Mesothelial cell of epicardium (in vitro differentiated cells): ENCODE results near the gene TYMP. TPM values are rescaled to one million over a fixed set of nuclear protein-coding genes. Genes with fewer than 3 reads are reported as not detected.

Source experiments
- DNase-seq, 2 experiments: peaks; one replicate each; pipeline ENCODE4 v3.0.0; 2021; ENCODE audit warnings: low spot score in 2 of 2; ENCODE audit not compliant: unreplicated experiment in 2 of 2
- H3K27ac Mint-ChIP-seq: 2 replicates; pipeline ENCODE4 v1.8.0; 2021; ENCODE audit warnings: mixed read lengths
- H3K27me3 Mint-ChIP-seq: 2 replicates; pipeline ENCODE4 v1.8.0; 2021; ENCODE audit warnings: low read depth, mixed read lengths
- H3K36me3 Mint-ChIP-seq: 2 replicates; pipeline ENCODE4 v1.8.0; 2021; ENCODE audit warnings: mixed read lengths
- H3K4me1 Mint-ChIP-seq: 2 replicates; pipeline ENCODE4 v1.8.0; 2021; ENCODE audit warnings: mixed read lengths
- H3K4me3 Mint-ChIP-seq: 2 replicates; pipeline ENCODE4 v1.8.0; 2021; ENCODE audit warnings: mild to moderate bottlenecking, moderate library complexity, mixed read lengths
- H3K9me3 Mint-ChIP-seq: 2 replicates; pipeline ENCODE4 v1.8.0; 2021; ENCODE audit warnings: mixed read lengths
- total RNA-seq: library from RNA; stranded (reverse); gene quantifications from 3 replicates; pipeline ENCODE4 v1.2.1, GENCODE V29; 2021
- TF ChIP-seq, protein P1 (sequence below): fragments of 200-600 bp; sonication (generic); IDR thresholded peaks from one replicate; pipeline ENCODE4 v1.5.0; 2021; ENCODE audit warnings: antibody characterized with exemption; ENCODE audit not compliant: unreplicated experiment

TYMP gene
- total RNA-seq, 1 donor from 2014 or later = 9.3 TPM

GRCh38 chr22:50528682-50529415 is 963 bp downstream of the TYMP start:
- no peaks in the 10 kb centered on the region for H3K36me3 Mint-ChIP-seq
- H3K27me3 Mint-ChIP-seq = peaks cover 38% of the 10 kb centered on the region
- no peak for DNase-seq

DNA sequence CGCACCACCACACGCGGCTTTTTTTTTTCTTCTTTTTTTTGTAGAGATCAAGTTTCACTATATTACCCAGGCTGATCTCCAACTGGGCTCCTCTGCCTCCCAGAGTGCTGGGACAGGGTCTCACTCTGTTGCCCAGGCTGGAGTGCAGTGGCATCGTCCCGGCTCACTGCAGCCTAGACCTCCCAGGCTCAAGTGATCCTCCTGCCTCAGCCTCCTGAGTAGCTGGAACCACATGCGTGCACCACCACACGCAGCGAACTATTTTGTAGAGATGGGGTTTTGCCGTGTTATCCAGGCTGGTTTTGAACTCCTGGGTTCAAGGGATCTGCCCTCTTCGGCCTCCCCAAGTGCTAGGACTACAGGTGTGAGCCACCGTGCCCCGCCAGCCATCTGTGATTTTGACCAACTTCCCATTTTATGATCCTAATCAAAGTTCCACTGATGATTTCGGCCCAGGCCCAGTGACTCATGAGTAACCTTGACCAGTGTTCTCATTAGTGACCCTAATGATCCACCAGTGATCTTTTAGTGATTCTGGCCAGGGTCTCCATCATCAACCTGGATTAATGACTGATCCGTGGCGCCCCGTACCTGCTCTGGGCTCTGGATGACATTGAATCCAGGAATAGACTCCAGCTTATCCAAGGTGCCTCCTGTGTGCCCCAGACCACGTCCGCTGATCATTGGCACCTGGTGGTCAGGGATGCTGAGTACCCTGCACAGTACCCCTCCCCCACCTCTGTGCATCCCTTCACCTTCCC is 1.7 kb downstream of the TYMP start:
- Mint-ChIP-seq H3K9me3 (no peaks in the 10 kb centered on the region), H3K27me3 (peaks cover 35% of the 10 kb centered on the region), H3K4me1 (peaks cover 23% of the 10 kb centered on the region), H3K27ac (no peak overlapping the region), H3K4me3 (peak overlapping the region; percentile 62), H3K36me3 (no peaks in the 10 kb centered on the region)
- TF ChIP-seq, protein P1, sequence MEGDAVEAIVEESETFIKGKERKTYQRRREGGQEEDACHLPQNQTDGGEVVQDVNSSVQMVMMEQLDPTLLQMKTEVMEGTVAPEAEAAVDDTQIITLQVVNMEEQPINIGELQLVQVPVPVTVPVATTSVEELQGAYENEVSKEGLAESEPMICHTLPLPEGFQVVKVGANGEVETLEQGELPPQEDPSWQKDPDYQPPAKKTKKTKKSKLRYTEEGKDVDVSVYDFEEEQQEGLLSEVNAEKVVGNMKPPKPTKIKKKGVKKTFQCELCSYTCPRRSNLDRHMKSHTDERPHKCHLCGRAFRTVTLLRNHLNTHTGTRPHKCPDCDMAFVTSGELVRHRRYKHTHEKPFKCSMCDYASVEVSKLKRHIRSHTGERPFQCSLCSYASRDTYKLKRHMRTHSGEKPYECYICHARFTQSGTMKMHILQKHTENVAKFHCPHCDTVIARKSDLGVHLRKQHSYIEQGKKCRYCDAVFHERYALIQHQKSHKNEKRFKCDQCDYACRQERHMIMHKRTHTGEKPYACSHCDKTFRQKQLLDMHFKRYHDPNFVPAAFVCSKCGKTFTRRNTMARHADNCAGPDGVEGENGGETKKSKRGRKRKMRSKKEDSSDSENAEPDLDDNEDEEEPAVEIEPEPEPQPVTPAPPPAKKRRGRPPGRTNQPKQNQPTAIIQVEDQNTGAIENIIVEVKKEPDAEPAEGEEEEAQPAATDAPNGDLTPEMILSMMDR = no peak
- no peak for DNase-seq

More at GRCh38 chr22:50528682-50529415, 963 bp downstream of the TYMP start:
- peak overlapping the region; percentile 62 for H3K4me3 Mint-ChIP-seq
- TF ChIP-seq, protein P1 = no peak
- H3K9me3 Mint-ChIP-seq = no peaks in the 10 kb centered on the region
- no peak overlapping the region for H3K27ac Mint-ChIP-seq
- peaks cover 30% of the 10 kb centered on the region for H3K4me1 Mint-ChIP-seq

DNA sequence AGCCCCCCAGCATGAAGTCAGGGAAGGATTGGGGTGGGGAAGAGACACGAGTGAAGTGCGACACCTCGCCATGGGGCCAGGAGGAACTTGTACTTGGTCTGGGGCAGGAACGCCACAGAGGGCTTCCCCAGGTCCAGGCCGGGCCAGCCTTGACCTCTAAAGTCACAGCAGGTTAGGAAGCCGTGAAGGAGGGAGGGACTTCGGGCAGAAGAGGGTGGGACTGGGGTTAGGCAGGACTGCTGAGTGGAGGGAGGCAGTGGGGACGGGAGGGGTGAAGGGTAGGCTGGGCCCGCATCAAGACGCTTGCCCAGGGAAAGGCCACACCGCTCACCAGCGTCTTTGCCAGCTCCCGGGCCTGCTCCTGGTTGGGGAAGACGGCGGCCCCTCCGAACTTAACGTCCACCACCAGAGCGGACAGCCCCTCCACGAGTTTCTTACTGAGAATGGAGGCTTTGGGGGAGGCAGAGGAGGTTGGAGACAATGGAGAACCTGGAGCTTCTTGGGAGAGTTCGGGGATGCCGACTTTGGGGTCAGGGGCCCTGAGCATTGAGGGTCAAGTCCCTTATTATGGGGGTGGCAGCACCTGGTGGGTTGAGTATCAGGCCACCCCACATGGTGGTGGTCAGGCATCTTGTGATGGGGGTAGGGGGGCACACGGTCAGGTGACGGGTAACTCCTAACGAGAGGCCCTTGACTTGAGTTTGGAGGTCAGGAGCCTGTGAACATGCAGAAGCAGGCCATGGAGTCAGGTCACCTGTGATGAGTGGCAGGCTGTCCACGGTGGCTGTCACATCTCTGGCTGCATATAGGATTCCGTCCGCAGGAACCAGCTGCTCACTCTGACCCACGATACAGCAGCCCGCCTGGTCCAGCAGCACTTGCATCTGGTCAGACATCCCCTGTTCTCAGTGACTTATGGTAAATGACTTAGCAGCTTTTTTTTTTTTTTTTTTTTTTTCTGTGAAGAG is 2.7 kb downstream of the TYMP start:
- no peaks in the 10 kb centered on the region for H3K36me3 Mint-ChIP-seq
- peaks cover 30% of the 10 kb centered on the region for H3K27me3 Mint-ChIP-seq
- H3K4me3 Mint-ChIP-seq = peak overlapping the region; percentile 62
- peaks cover 16% of the 10 kb centered on the region for H3K4me1 Mint-ChIP-seq
- no peak for DNase-seq
- no peaks in the 10 kb centered on the region for H3K9me3 Mint-ChIP-seq
- H3K27ac Mint-ChIP-seq = peak overlapping the region; percentile 67
- TF ChIP-seq, protein P1 = no peak

DNA sequence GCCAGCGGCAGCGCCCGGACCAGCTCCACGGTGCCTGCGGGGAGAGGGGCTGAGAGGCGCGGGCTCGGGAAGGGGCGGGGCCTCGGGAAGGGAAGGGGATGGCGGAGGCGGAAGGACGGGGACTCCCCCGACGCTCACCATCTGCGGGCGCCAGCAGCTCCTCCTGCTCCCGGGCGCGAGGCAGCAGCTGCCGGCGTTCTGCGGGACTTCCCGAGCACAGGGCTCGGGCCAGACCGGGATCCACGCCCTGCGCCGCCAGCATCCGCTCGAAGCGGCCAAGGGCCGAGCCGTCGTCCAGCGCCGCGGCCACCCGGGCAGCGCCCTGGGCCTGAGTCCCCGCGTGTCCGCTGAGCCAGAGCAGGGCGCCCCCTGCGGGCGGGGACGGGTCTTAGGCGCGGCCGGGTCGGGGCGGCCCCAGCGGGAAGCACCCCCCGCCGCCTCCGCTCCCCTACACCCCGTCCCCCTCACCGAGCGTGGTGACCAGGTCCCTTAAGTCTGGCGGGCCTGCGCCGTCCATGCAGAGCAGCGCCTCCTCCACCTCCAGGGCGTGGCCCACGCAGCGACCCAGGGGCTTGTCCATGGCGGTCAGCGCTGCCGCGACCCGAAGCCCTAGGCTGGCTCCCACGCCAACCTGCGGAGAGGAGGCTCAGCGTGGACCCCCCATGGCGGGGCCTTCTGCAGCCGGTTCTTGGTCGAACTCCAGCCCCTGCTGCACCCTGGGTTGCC is 3.5 kb downstream of the TYMP start:
- TF ChIP-seq, protein P1 = peak; percentile 52
- Mint-ChIP-seq H3K4me1 (peaks cover 16% of the 10 kb centered on the region), H3K27me3 (peaks cover 28% of the 10 kb centered on the region), H3K27ac (no peak overlapping the region), H3K4me3 (peak overlapping the region; percentile 62), H3K36me3 (no peaks in the 10 kb centered on the region), H3K9me3 (no peaks in the 10 kb centered on the region)
- DNase-seq = peak; percentile 70 to 87

DNA sequence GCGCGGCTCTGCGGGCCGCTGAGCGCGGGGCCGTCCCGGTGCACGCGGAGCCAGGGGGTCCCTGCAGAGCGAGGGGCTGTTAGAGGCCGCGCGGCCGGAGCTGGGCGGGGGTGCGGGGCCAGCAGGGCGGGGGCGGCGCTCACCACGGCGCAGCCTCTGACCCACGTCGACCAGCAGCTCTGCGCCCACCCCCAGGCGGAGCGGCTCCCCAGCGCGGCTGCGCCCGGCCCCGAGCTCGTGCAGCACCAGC is 4.0 kb downstream of the TYMP start:
- TF ChIP-seq, protein P1 = no peak
- H3K4me3 Mint-ChIP-seq = peak overlapping the region; percentile 80

More for the DNA sequence above, 4.0 kb downstream of the TYMP start:
- H3K27me3 Mint-ChIP-seq = peaks cover 23% of the 10 kb centered on the region
- no peak overlapping the region for H3K27ac Mint-ChIP-seq
- peaks cover 14% of the 10 kb centered on the region for H3K4me1 Mint-ChIP-seq
- H3K9me3 Mint-ChIP-seq = no peaks in the 10 kb centered on the region
- H3K36me3 Mint-ChIP-seq = no peaks in the 10 kb centered on the region
- no peak for DNase-seq
